Stimulated activated naive CD8-positive, alpha-beta T cell treated with anti-CD3 and anti-CD28 coated beads, Interleukin-15, amount 100 ng/mL, for 72 hours (primary cell): ENCODE measurements around the gene RHO.

ENCODE experiments used
- ATAC-seq: fragments of 150-1000 bp; cut with Tn5 transposase; 2 replicates; pipeline ENCODE4 v1.10.0; 2021; ENCODE audit warnings: mild to moderate bottlenecking, moderate library complexity
- DNase-seq, 2 donors: peaks; one replicate each; pipeline ENCODE4 v3.0.0; 2021 to 2022
- H3K27ac Mint-ChIP-seq, 2 donors: one replicate each; pipeline ENCODE4 v1.8.0; 2022; ENCODE audit warnings: mild to moderate bottlenecking in 2 of 2, mixed read lengths in 2 of 2, moderate library complexity in 2 of 2
- H3K27me3 Mint-ChIP-seq: one replicate; pipeline ENCODE4 v1.8.0; 2022; ENCODE audit warnings: mixed read lengths
- H3K4me1 Mint-ChIP-seq: one replicate; pipeline ENCODE4 v1.8.0; 2022; ENCODE audit warnings: mild to moderate bottlenecking, mixed read lengths
- H3K4me3 Mint-ChIP-seq, 2 donors: one replicate each; pipeline ENCODE4 v1.8.0; 2022; ENCODE audit warnings: mild to moderate bottlenecking in 2 of 2, mixed read lengths in 2 of 2, moderate library complexity in 1 of 2
- H3K9me3 Mint-ChIP-seq, 2 donors: one replicate each; pipeline ENCODE4 v1.8.0; 2022; ENCODE audit warnings: mixed read lengths in 2 of 2

The RHO gene

DNA sequence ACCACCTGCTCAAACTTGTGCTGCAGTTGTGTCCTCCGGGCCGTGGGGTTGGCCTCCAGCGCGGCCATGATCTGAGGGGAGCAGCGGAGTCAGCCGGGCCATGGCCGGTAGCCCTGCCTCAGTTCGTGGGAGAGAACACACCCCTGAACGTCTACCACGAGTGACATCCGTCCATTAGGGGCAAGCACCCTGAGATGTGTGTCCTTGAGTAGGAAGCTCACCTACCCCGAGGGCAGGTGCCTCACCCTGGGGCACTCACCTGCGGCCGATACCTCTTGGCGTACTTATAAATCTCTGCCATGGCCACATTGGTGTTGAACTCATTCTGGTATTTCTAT, 27.9 kb downstream of the RHO start:
- Mint-ChIP-seq H3K4me1 (peaks cover 19% of the 10 kb centered on the region), H3K4me3 (no peak overlapping the region), H3K27me3 (peaks cover 23% of the 10 kb centered on the region), H3K9me3 (no peaks in the 10 kb centered on the region), H3K27ac (no peak overlapping the region)
- DNase-seq (no peak), ATAC-seq (peak; percentile 4)

DNA sequence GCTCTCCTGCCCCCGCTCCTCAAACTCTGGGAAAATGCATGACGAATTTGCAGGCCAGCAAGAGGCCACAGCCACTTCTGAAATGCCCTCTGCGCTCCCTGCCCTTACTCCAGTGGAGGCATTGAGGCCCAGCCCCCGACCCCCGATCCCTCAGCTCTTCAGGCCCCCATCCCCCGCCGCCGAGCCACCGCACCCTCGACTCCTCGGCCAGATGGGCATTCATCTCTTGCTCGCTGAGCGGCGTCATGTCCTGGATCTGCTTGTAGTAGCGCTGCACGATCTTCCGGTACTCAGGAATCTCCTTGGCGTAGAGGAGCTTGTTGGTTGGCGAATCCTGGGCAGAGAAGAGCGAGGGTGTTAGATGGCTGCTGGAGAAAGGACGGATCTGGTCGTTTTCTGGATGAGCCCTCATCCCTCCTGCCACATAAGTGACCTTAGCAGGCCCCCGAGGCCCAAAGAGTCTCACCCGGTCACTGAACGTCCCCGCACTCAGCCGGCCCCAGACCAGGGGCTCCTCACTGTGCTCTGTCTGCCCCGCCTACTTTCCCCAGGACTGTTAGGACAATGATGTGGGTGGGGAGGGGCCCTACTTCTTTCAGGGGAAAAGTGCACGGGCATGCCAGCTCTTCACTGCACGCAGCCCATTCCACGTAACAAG, 28.6 kb downstream of the RHO start:
- no peak overlapping the region for H3K4me3 Mint-ChIP-seq
- no peaks in the 10 kb centered on the region for H3K9me3 Mint-ChIP-seq
- H3K27ac Mint-ChIP-seq, result peak overlapping the region in 1 of 2 donors; percentile 33
- ATAC-seq (no peak), DNase-seq (no peak)
- peaks cover 23% of the 10 kb centered on the region for H3K27me3 Mint-ChIP-seq
- peaks cover 19% of the 10 kb centered on the region for H3K4me1 Mint-ChIP-seq

DNA sequence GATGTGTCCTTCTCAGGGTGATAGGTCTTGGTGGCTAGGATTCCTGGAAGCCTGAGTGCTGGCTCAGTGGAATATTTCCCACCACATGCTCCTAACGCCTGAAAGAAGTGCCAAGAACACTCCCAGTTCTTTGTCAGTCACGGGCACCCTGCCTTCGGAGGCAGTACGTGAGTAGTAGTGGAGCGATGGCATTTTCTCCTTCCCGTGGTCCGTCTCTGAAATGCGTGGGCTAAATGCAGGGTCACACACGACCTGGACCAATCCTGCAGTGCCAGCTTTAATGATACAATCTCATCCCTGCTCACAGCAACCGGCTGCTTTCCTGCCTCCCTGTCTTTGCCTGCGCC, 29.1 kb downstream of the RHO start:
- no peak for ATAC-seq
- H3K27ac Mint-ChIP-seq, result no peak overlapping the region

DNA sequence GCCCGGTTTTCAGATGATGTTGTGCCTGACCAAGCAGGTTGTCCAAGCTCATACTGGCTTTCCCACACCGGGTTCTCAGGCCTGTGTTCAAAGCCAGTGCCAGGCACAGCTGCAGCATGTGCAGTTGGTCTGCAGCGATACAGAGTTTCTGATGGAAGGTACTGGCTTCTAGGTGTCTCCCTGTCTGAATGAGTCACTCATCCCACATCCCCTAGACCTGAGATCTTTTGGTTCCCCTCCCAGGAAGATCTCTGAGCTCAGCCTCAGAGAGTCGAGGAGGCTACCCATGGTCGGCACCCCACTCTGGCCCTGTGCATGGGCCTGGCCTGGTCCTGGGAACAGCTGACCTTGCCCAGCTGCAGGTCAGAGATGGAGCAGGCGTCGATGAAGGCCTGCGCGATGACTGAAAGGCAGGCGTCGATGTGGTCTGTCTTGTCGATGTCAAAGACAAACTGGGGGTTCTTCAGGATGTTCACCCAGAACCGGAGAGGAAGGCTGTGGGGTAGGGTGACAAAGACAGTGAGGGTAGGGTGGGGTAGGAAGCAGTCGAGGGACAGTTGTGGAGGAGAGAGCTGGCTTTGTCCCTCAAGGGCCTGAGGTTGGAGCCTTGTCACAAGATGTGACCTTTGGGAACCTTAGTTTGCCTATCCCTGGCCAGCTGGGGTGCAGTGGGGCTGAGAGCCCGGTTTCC, 29.8 kb downstream of the RHO start:
- Mint-ChIP-seq H3K27me3 (peaks cover 14% of the 10 kb centered on the region), H3K4me3 (no peak overlapping the region), H3K27ac (no peak overlapping the region), H3K4me1 (peaks cover 14% of the 10 kb centered on the region), H3K9me3 (no peaks in the 10 kb centered on the region)
- ATAC-seq, result no peak
- no peak for DNase-seq

More for the DNA sequence above, 29.1 kb downstream of the RHO start:
- Mint-ChIP-seq H3K4me3 (no peak overlapping the region), H3K27me3 (peaks cover 21% of the 10 kb centered on the region), H3K4me1 (peaks cover 19% of the 10 kb centered on the region), H3K9me3 (no peaks in the 10 kb centered on the region)
- no peak for DNase-seq

DNA sequence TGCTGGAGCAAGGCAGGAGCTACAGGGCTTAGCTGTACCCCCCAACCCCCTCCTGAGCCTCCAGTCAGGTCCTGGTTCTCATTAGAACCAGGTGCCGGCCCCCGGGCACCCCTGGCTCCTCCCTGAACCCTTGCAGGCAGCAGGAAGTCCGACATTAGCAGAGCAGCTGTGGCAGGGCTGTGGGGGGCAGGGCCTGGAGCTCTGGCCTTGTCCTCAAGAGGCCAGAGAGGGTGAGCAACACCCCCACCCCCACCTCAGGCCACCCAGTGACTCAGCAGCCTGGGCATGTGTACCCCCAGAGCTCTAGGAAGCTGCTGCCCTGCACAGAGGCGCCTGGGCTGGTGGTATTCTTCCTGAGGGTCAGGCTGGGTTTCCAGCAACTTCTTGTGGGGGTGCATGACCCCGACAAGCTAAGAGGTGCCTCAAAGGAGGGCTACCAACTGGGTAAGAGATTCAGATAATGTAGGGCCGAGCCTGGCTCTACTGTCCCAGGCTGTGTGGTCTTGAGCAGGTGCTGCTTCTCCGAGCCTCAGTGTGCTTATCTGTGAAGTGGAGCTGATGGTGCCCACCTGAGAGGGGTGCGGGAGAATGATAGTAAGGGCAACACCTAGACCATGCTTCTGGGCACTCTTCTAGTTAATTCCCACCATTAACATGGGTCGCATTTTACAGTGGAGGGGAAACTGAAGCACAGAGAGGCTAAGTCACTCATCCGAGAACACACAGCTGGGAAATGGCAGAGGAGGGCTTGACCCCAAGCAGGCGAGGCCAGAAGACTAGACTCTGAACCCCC, 30.5 kb downstream of the RHO start:
- DNase-seq (no peak), ATAC-seq (no peak)
- Mint-ChIP-seq H3K27me3 (peaks cover 12% of the 10 kb centered on the region), H3K4me1 (peaks cover 13% of the 10 kb centered on the region), H3K27ac (peak overlapping the region in 1 of 2 donors; percentile 46), H3K9me3 (no peaks in the 10 kb centered on the region), H3K4me3 (no peak overlapping the region)

DNA sequence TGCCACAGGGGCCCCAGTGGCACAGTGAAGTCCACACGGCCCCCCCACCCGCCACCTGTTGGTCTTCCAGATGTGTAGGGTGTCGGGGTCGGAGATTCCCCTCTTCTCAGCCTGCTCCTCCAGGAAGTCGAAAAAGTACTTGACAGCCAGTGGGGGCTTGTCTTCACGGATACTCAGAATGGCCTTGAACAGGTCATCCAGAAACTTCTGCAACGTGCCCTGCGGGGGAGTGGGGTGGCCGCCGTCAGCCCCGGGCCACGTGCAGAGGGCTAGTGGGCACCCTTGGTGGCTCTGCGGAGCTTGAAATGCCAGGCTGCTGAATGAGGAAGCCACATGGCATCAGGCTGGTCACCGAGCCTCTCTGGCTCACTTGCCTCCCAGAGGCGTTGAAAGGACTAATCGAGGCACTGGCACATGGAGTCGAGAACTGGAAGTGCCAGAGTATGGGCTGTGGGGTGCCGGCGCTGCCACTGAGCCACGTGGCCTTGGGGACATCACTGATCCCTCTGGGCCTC, 31.2 kb downstream of the RHO start:
- ATAC-seq (no peak), DNase-seq (no peak)
- H3K27me3 Mint-ChIP-seq, result peaks cover 6% of the 10 kb centered on the region
- H3K27ac Mint-ChIP-seq, result no peak overlapping the region
- H3K4me3 Mint-ChIP-seq, result no peak overlapping the region
- no peaks in the 10 kb centered on the region for H3K9me3 Mint-ChIP-seq
- H3K4me1 Mint-ChIP-seq, result peaks cover 7% of the 10 kb centered on the region

DNA sequence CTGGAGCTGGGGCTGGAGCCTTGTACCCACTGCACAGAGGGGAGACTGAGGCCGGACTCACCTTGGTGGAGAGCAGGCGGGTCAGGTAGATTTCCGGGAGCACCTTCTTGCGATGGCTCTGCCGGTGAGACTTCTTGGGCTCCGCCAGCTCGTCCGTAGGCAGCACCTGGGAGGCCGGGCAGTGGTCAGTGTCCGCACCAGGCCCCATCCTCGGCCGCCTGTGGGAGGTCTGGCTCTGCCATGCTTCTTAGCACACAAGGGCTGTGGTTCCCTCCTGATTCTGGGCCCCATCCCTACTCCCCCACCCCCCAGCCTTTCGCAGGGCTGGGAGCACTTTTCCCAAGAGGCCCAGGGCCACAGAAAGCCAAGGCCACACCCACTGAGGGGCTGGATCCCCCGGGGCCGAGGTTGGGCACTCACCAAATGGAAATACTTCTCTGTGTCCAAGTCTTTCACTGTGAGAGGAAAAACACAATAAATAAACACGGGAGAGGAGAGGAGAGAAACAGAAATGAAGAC, 31.9 kb downstream of the RHO start:
- no peak overlapping the region for H3K27ac Mint-ChIP-seq
- ATAC-seq (no peak), DNase-seq (no peak)
- no peaks in the 10 kb centered on the region for H3K9me3 Mint-ChIP-seq
- no peaks in the 10 kb centered on the region for H3K27me3 Mint-ChIP-seq
- H3K4me3 Mint-ChIP-seq, result no peak overlapping the region
- peaks cover 7% of the 10 kb centered on the region for H3K4me1 Mint-ChIP-seq

DNA sequence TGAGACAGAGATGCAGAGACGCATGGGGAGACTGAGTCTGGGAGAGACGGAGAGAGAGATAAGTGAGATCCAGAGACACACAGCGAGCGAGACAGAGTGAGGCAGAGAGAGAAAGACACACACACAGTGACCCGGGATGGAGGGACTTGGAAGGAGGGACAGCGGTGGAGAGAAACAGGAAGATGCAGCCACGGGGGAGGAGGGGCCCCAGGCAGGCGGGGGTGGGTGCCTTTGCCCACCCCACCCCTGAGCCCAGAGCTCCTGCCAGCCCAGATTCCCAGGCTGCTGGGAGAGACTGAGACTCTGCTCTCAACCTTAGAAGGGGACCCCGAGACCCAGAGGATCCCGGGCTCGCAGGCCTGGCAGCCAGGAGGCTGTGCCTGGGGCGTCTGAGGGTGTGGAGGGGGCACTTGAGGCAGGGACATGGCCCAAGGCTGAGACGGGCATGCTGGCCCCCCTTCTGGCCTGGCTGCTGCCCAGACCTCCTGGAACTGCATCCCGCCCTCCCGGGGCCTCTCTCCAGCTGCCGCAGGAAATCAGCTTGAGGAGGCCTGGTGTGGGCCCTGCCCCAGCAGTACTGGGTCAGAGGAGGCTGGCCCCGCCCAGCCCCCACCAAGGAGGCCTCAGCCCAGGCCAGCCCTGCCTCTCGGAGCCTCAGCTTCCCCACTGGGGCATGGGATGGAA, 32.6 kb downstream of the RHO start:
- ATAC-seq (peak; percentile 16), DNase-seq (no peak)
- Mint-ChIP-seq H3K4me1 (peaks cover 7% of the 10 kb centered on the region), H3K9me3 (no peaks in the 10 kb centered on the region), H3K27me3 (no peaks in the 10 kb centered on the region), H3K27ac (no peak overlapping the region), H3K4me3 (no peak overlapping the region)

DNA sequence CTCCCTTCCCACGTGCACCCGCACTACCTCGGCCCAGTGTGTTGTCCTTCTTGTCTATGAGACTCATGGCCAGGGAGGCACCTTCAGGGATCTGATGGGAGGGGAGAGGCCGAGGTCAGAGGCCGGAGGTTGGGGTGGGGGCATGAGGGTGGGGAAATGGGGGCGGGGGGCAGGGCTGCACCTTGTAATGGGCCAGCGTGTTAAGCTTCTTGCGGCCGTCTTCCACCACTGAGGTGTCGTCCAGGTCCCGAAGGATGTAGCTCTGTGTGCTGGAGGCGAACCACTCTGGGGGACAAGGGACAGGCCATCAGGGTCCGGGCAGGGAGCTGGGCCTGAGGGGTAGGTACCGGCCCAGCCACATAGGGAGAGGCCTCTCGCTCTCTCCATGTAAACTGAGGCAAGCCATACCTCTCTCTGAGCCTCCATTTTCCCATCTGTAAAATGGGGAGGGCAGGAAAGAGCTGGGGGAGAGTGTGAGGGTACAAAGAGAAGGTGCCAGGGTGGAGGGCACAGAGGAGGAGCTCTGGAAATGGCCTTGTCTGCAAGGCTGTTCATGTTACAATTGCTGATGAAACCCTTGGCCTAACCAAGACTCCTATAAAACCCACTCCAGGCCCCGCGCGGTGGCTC, 33.3 kb downstream of the RHO start:
- ATAC-seq (no peak), DNase-seq (no peak)
- no peaks in the 10 kb centered on the region for H3K27me3 Mint-ChIP-seq
- H3K4me3 Mint-ChIP-seq, result no peak overlapping the region
- H3K9me3 Mint-ChIP-seq, result no peaks in the 10 kb centered on the region
- H3K4me1 Mint-ChIP-seq, result peaks cover 7% of the 10 kb centered on the region
- H3K27ac Mint-ChIP-seq, result peak overlapping the region in 1 of 2 donors; percentile 34

DNA sequence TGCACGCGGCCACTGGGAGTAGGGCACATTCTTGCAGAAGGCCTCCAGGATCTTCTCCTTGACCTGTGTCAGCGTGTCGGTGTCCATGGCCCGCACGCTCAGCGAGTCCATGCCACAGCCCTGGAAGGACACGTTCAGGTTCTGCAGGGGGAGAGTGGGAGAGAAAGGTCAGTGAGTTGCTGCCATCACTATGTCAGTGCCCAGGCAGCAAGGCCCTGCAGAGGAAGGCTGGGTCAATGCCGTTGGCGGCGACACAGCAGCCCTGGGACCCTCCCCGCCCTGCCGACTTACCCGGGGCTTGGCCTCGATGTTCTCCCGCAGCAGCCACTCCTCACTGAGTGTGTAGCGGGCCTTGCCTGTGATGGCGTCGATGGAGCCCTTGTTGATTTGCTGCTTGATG, 34.4 kb downstream of the RHO start:
- Mint-ChIP-seq H3K27me3 (no peaks in the 10 kb centered on the region), H3K9me3 (no peaks in the 10 kb centered on the region), H3K4me3 (no peak overlapping the region), H3K4me1 (peaks cover 7% of the 10 kb centered on the region), H3K27ac (no peak overlapping the region)
- ATAC-seq (no peak), DNase-seq (no peak)

DNA sequence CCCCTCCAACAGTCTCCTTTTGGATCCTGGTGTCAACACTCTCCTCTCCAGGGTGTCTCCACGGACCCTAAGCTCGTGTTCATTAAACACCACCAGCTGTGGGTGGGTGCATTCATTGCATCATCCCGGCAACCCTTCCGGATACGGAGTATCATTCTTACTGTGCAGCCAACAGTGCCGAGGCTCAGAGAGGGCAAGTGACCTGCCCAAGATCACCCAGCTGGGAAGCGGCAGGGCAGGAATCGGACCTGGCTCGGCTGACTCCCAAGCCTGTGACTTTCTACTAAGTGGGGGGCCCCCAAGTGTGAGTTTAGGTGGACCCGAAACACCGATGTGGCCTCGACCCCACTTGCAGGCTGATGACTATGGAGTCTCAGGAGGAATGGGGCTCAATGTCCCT, 34.9 kb downstream of the RHO start:
- no peaks in the 10 kb centered on the region for H3K9me3 Mint-ChIP-seq
- DNase-seq, result no peak
- H3K27me3 Mint-ChIP-seq, result no peaks in the 10 kb centered on the region
- no peak for ATAC-seq
- peaks cover 3% of the 10 kb centered on the region for H3K4me1 Mint-ChIP-seq
- no peak overlapping the region for H3K27ac Mint-ChIP-seq
- H3K4me3 Mint-ChIP-seq, result no peak overlapping the region

DNA sequence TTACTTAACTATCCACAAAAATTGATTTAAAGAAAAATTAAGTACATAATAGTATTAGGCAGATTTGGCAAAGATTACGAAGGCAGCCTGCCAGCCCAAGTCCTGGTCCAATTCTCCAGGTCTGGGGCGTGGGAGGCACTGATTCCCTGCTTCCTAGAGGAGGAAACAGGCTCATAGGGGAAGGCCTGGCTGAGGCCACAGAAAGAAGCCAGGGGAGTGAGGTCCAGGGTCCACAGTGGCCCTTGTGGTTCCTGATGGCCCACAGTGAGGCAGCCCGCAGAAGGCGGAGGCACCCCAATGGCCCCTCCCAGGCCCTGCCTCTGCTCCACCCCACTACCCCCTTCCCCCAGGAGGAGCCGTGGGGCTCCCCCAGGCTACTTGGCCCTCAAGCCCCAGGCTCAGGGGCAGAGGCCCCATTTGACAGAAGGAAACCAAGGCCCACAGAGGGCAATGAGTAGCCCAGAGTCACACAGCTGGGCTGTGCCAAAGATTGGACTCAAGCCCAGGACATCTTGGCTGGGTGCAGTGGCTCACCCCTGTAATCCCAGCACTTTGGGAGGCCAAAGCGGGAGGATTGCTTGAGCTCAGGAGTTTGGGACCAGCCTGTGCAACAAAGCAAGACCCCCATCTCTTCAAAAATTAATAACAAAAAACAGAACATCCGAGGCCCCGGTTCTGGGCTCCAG, 35.6 kb downstream of the RHO start:
- Mint-ChIP-seq H3K4me3 (no peak overlapping the region), H3K4me1 (no peaks in the 10 kb centered on the region), H3K27me3 (no peaks in the 10 kb centered on the region), H3K9me3 (no peaks in the 10 kb centered on the region), H3K27ac (no peak overlapping the region)
- DNase-seq, result no peak
- ATAC-seq, result no peak

DNA sequence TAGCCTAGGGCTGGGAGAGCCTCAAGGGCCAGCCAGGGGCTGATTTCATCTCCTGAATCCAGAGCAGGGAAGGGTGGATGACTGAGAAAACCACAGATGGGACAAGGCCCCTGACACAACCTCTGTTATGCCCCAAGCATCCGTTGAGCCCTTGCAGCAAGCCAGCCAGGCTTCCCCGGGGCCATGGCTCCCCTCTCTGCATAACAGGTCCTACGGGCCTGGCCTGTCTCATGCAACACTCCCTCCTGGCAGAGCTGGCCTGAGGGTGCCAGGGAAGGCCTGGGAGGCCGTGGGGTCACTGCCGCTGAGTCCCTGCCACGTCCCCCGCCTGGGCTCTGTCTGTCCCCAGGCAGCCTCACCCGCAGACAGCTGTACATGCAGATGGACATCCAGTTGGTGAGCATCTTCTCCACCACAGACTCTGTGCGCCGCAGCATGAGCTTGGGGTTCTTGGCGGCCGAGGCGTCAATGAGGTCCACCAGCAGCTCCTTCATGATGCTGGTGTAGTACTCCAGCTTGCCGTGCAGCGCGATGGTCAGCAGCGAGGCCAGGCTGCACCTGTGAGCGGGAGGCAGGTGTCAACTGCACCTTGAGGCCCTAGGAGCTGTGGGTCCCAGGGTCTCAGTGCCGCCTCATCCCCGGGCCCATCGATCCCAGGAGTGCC, 36.7 kb downstream of the RHO start:
- no peaks in the 10 kb centered on the region for H3K27me3 Mint-ChIP-seq

DNA sequence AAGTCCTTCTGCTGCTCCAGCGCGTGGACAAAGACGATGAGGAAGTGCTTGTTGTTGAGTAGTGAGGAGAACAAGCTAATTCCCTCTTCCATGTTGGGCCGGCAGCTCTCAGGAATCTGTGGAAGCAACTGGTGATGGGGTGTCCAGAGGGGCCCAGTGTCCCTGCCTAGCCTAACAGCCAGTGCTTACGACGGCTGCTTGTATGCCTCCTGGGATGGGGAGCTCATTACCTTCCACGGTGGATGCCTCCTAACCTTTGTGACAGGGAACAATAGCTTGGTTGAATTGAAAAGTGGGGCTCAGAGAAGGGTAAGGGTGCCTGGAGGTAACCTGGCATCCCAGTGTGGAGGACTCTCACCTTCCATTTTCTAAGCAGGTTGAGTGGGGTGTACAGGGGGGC, 37.5 kb downstream of the RHO start:
- peak overlapping the region in 1 of 2 donors; percentile 48 for H3K27ac Mint-ChIP-seq
- ATAC-seq, result no peak
- H3K4me1 Mint-ChIP-seq, result no peaks in the 10 kb centered on the region

More for the DNA sequence above, 36.7 kb downstream of the RHO start:
- H3K9me3 Mint-ChIP-seq, result no peaks in the 10 kb centered on the region
- DNase-seq, result no peak
- H3K4me1 Mint-ChIP-seq, result no peaks in the 10 kb centered on the region
- H3K4me3 Mint-ChIP-seq, result no peak overlapping the region
- ATAC-seq, result no peak
- no peak overlapping the region for H3K27ac Mint-ChIP-seq

More for the DNA sequence above, 37.5 kb downstream of the RHO start:
- H3K4me3 Mint-ChIP-seq, result no peak overlapping the region
- H3K27me3 Mint-ChIP-seq, result no peaks in the 10 kb centered on the region
- H3K9me3 Mint-ChIP-seq, result no peaks in the 10 kb centered on the region
- no peak for DNase-seq
